PC-3 (cell line): ENCODE data around the gene PTPRN2.

Experiments used
- EZH2 ChIP-seq: fragments of 300-600 bp; sonication (generic); IDR thresholded peaks from one replicate; pipeline ENCODE4 v1.6.1; 2017; ENCODE audit warnings: antibody characterized with exemption, mild to moderate bottlenecking, low read length; ENCODE audit not compliant: unreplicated experiment
- TF ChIP-seq, protein P1 (sequence below): fragments of 300-600 bp; sonication (generic); conservative IDR thresholded peaks from 2 replicates; pipeline ENCODE4 v1.5.1; 2017; ENCODE audit warnings: antibody characterized with exemption, low read depth, mild to moderate bottlenecking, low read length

DNA sequence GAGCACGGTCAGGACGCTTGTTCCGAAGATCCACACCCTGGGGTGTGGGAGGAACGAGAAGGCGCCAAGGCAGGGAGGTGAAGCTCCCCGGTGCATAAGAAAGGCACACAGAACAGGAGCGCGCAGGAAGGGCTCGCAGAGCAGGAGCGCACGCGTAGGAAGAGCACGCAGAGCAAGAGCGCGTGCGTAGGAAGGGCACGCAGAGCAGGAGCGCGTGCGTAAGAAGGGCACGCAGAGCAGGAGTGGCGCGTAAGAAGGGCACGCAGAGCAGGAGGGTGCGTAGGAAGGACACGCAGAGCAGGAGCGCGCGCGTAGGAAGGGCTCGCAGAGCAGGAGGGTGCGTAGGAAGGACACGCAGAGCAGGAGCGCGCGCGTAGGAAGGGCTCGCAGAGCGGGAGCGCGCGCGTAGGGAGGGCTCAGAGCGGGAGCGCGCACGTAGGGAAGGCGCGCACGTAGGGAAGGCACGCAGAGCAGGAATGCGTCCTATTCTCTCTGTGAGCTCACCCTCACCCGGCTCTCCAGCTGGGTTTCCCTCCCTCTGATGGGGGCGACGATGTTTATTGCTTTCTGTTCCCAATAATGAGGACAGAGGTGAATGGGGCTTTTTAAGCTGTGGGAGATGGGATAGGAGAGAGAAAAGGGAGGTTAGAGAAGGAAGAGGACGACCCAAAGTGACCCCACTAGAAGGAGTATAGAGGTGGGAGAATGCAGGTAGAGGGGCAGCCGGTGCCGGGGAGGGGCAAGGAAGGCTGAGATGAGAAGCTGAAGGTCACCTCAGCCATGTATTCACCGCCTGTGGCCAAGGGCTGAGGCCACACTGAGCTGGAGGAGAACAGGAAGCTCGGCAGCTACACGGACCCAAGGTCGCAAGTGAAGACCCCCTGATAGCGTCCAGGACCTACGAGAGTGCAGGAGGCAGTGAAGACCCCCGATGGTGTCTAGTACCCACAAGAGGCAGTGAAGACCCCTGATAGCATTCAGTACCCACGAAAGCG is 423.2 kb downstream of the PTPRN2 start:
- TF ChIP-seq, protein P1, sequence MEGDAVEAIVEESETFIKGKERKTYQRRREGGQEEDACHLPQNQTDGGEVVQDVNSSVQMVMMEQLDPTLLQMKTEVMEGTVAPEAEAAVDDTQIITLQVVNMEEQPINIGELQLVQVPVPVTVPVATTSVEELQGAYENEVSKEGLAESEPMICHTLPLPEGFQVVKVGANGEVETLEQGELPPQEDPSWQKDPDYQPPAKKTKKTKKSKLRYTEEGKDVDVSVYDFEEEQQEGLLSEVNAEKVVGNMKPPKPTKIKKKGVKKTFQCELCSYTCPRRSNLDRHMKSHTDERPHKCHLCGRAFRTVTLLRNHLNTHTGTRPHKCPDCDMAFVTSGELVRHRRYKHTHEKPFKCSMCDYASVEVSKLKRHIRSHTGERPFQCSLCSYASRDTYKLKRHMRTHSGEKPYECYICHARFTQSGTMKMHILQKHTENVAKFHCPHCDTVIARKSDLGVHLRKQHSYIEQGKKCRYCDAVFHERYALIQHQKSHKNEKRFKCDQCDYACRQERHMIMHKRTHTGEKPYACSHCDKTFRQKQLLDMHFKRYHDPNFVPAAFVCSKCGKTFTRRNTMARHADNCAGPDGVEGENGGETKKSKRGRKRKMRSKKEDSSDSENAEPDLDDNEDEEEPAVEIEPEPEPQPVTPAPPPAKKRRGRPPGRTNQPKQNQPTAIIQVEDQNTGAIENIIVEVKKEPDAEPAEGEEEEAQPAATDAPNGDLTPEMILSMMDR: no peak
- TF ChIP-seq EZH2: no peak
